GM12864 (cell line): Measurements from ENCODE around the gene GFRA1.

ENCODE experiments used
- DNase-seq: peaks from one replicate; pipeline ENCODE4 v3.0.0-alpha.2; 2011; ENCODE audit warnings: low read depth
- H3K4me3 ChIP-seq: 2 replicates; pipeline ENCODE4 v1.5.1; 2011; ENCODE audit warnings: mild to moderate bottlenecking, low read depth, low read length, control low read depth
- TF ChIP-seq, protein P1 (sequence below): IDR thresholded peaks from 2 replicates; pipeline ENCODE4 v1.5.1; 2011; ENCODE audit warnings: low read depth, mild to moderate bottlenecking, moderate library complexity, low read length, control low read depth, inconsistent platforms; ENCODE audit errors: missing control alignments

The GFRA1 gene

DNA sequence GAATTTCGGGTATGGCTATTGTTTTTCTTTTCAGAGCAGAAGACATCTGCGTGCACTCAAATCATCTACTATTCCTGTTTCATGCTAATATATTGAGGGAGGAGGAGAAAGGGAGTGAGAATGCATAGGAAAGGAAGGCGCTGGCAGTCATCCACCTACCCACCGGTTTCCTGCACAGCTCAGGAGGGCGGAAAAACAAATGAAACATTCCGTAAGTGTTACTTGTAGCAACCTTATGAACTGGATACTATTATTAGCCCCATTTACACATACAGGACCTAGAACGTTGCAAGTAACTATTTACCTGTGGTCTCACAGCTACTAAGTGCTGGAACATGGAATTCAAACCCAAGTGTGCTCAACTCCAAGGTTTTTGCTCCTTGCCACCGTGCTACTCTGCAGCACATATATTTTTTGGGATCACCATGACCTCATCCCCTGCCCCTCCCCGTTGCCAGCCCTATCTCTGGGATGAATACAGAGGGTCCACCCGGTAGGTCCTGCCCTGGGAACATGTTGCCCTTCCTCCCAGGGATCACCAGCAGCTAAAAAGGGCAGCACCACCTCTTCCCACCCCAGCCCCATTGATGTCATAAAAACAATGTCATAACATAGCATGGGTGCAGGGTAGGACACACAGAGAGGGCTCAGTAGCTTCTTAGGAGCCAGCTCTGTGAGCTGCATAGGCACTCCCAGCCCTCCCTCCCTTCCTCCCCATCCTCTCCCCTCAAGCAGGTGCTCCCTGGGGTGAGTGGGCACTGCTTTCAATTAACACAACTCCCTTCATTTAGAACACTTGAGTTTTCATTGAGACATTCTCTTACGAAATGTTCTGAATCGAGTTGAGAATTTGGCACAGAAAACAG, 16.9 kb downstream of the GFRA1 start:
- TF ChIP-seq, protein P1, sequence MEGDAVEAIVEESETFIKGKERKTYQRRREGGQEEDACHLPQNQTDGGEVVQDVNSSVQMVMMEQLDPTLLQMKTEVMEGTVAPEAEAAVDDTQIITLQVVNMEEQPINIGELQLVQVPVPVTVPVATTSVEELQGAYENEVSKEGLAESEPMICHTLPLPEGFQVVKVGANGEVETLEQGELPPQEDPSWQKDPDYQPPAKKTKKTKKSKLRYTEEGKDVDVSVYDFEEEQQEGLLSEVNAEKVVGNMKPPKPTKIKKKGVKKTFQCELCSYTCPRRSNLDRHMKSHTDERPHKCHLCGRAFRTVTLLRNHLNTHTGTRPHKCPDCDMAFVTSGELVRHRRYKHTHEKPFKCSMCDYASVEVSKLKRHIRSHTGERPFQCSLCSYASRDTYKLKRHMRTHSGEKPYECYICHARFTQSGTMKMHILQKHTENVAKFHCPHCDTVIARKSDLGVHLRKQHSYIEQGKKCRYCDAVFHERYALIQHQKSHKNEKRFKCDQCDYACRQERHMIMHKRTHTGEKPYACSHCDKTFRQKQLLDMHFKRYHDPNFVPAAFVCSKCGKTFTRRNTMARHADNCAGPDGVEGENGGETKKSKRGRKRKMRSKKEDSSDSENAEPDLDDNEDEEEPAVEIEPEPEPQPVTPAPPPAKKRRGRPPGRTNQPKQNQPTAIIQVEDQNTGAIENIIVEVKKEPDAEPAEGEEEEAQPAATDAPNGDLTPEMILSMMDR: no peak
- no peak overlapping the region for H3K4me3 ChIP-seq
- no peak for DNase-seq

DNA sequence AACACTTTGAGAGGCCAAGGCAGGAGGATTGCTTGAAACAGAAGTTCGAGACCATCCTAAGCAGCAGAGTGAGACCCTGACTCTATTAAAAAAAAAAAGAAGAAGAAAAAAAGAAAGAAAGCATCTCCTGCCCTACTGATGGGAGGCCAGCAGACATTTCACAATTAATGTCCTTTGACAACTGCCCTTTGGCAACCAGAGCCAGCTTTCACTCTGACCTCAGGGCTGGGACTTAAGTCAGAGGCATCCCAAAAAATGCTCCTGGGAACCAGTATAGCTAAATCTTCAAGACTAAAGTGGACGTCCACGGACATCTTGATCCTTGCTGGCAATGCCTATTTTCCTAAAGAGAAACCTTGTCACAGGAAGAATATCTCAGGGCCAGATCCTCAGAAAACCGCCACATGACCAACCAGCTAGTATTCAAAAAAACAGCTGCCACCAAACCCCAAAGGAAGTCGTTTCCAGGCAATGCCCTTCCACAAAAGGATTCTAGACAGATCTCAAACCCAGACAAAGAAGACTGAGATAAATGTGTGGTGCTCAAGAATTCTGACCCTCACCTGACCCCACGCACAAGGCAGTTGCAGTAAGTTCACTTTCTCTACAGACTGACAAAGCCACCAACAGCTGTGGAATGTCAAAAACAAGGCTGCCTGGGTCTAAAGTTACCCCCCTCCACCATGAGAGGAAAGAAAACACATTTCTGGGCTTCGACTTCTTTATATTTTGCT, 18.4 kb downstream of the GFRA1 start:
- no peak overlapping the region for H3K4me3 ChIP-seq
- no peak for DNase-seq
- TF ChIP-seq, protein P1: no peak

DNA sequence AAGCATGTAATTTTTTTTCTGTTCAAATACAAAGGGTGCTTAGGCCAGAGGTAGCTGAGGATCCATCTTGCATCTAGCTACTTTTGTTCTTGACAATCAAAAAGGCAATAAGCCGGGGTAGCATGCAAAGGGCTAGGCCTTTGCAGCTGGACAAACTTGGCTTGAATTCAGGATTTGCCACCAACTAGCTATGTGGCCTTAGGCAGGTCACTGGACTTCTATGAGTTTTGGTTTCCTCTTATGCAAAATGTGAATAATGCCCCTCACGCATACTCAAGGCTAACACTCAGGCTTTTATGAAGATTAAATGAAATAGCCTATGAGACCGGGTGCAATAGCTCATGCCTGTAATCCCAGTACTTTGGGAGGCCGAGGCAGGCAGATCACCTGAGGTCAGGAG, 19.3 kb downstream of the GFRA1 start:
- TF ChIP-seq, protein P1: no peak
- no peak for DNase-seq
- no peak overlapping the region for H3K4me3 ChIP-seq

DNA sequence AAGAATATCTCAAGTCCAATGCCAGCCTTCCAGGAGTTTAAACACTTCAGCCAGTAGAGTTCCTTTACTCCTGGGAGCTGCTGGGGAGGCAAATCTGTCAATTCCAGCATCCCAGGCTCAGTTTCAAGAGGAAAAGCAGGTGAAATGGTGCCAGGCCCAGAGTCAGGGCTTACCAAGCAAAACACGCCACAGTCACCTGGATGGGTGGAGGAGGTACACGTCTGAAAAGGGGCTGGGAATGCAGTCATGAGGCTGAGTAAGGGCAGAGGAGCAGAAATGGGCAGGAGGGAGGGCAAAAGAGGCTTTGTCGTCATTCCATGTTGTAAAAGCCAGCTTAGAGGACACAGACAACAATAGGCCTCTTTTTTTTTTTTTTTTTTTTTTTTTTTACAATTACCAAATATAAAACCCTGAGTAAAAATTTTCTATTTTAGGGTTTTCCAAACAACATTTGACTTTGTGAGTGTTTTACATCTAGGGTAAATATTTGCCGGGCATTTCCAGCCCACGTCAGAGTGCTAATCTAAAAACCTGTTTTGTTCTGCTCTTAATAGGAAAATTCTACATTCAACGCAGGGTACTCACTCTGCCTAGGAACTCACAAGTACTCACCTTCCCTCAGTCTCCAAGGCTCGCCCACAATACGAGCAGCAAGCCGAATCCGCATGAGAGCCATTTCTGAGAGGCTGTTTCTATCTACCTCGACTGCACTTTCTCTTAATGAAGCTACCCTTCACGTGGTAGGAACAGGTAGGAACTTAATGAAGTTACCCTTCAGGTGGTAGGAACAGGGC, 21.2 kb downstream of the GFRA1 start:
- DNase-seq: no peak
- TF ChIP-seq, protein P1: no peak
- no peak overlapping the region for H3K4me3 ChIP-seq

DNA sequence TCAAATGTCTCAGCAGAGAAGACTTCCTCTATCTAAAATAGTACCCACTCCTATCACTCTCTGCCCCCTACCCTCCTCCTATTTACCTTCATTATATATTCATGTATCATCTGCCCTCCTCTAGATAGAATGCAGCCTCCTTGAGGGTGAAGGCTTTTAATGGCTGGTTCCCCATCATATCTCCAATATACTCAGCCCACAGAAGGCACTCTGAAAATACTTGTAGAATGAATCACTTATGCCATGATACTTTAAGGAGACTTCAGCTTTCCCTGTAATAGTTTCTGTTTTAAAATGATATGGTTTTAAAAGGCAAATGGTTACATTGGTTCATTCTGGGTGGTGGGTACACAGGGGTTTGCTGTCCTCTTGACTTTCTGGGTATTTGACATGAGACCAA, 25.3 kb downstream of the GFRA1 start:
- TF ChIP-seq, protein P1: no peak

DNA sequence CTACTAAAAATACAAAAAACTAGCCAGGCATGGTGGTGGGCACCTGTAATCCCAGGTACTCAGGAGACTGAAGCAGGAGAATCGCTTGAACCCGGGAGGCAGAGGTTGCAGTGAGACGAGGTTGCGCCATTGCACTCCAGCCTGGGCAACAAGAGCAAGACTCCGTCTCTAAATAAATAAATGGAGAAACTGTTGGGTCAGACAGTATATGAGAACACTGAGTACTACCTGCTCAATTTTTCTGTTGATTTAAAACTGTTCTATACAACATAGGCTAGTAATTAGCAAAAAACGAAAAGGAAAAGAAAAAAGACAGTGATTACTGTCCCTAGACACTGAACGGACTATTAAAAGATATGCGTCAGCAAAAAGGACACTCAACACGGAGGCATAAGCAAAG, 26.7 kb downstream of the GFRA1 start:
- TF ChIP-seq, protein P1: no peak
- DNase-seq: no peak
- no peak overlapping the region for H3K4me3 ChIP-seq

More for the DNA sequence above, 25.3 kb downstream of the GFRA1 start:
- no peak overlapping the region for H3K4me3 ChIP-seq
- DNase-seq: no peak
